SK-N-SH (cell line): ENCODE data around the gene CD2. TPM values are rescaled to one million over a fixed set of nuclear protein-coding genes. Genes with fewer than 3 reads are reported as not detected.

Source experiments
- CTCF ChIA-PET: fragments of 300-600, 350-600 bp; formaldehyde crosslinking; extraction: SDS; loops from one replicate; lab custom pipeline; 2021; lab: Yijun Ruan, JAX
- POLR2A ChIA-PET: fragments of 350-600 bp; sonication (Branson Sonifier 250); formaldehyde crosslinking; extraction: SDS; loops from one replicate; lab custom pipeline; 2020; ENCODE audit warnings: antibody characterized with exemption, inconsistent platforms; lab: Yijun Ruan, JAX
- DNase-seq: peaks from one replicate; pipeline ENCODE4 v3.0.0; 2012
- H2AFZ ChIP-seq: fragments of 200-600 bp; sonication (generic); 2 replicates; pipeline ENCODE4 v1.8.1; 2016; ENCODE audit warnings: antibody characterized with exemption, mild to moderate bottlenecking, low read depth
- H3F3A ChIP-seq: fragments of 200-600 bp; sonication (generic); replicated peaks from 2 replicates; pipeline ENCODE3; 2016; ENCODE audit warnings: antibody characterized with exemption, mild to moderate bottlenecking; ENCODE audit not compliant: insufficient read depth
- H3K27ac ChIP-seq, 2 experiments: fragments of 200-500 bp in 1 of 2; fragments of 200-600 bp in 1 of 2; sonication (Bioruptor generic) in 1 of 2; sonication (generic), shearing (Covaris generic) in 1 of 2; 2 replicates each; pipeline versions ENCODE4 v1.5.1 to v1.6.1; 2014 to 2016; ENCODE audit warnings: low read depth in 2 of 2, inconsistent platforms in 1 of 2, low read length in 1 of 2, mild to moderate bottlenecking in 1 of 2, mixed read lengths in 1 of 2
- H3K27me3 ChIP-seq: fragments of 200-600 bp; sonication (generic), shearing (Covaris generic); 2 replicates; pipeline ENCODE4 v1.6.1; 2016; ENCODE audit warnings: mixed run types; ENCODE audit not compliant: insufficient read depth
- H3K36me3 ChIP-seq, 2 experiments: fragments of 200-500 bp in 1 of 2; fragments of 200-600 bp in 1 of 2; sonication (Bioruptor generic) in 1 of 2; sonication (generic) in 1 of 2; replicated peaks in 1 of 2; 2 replicates each; pipeline versions ENCODE3 to v1.5.1; 2014 to 2016; ENCODE audit warnings: low read length in 1 of 2, mild to moderate bottlenecking in 1 of 2; ENCODE audit not compliant: insufficient read depth in 2 of 2, control insufficient read depth in 1 of 2
- H3K4me1 ChIP-seq, 2 experiments: fragments of 200-500 bp in 1 of 2; fragments of 200-600 bp in 1 of 2; sonication (Bioruptor generic) in 1 of 2; sonication (generic), shearing (Covaris generic) in 1 of 2; 2 replicates each; pipeline versions ENCODE4 v1.5.1 to v1.6.1; 2014 to 2016; ENCODE audit warnings: low read depth in 1 of 2, low read length in 1 of 2, mixed run types in 1 of 2; ENCODE audit not compliant: insufficient read depth in 2 of 2, control insufficient read depth in 1 of 2
- H3K4me2 ChIP-seq: fragments of 200-600 bp; sonication (generic), shearing (Covaris generic); 2 replicates; pipeline ENCODE4 v1.6.1; 2017; ENCODE audit warnings: mixed run types
- H3K4me3 ChIP-seq, 2 experiments: fragments of 200-500 bp in 1 of 2; fragments of 200-600 bp in 1 of 2; sonication (Bioruptor generic) in 1 of 2; sonication (generic), shearing (Covaris generic) in 1 of 2; 2 replicates each; pipeline versions ENCODE4 v1.5.1 to v1.8.1; 2014 to 2016; ENCODE audit warnings: low read depth in 2 of 2, inconsistent platforms in 1 of 2, low read length in 1 of 2, mild to moderate bottlenecking in 1 of 2, mixed read lengths in 1 of 2, moderate library complexity in 1 of 2
- H3K79me2 ChIP-seq: fragments of 200-600 bp; sonication (generic); 2 replicates; pipeline ENCODE4 v1.8.1; 2017; ENCODE audit warnings: mild to moderate bottlenecking; ENCODE audit not compliant: insufficient read depth
- H3K9ac ChIP-seq: fragments of 200-600 bp; sonication (generic); 2 replicates; pipeline ENCODE4 v1.6.1; 2017; ENCODE audit warnings: mixed run types
- H3K9me2 ChIP-seq: fragments of 200-600 bp; sonication (generic); 2 replicates; pipeline ENCODE4 v1.6.1; 2017; ENCODE audit warnings: mixed run types
- H3K9me3 ChIP-seq: fragments of 200-600 bp; sonication (generic); 2 replicates; pipeline ENCODE4 v1.6.1; 2017; ENCODE audit warnings: mixed run types, mild to moderate bottlenecking, moderate library complexity
- H4K20me1 ChIP-seq: fragments of 200-600 bp; sonication (generic); 2 replicates; pipeline ENCODE4 v1.6.1; 2017; ENCODE audit warnings: mild to moderate bottlenecking, mixed run types; ENCODE audit not compliant: insufficient read depth
- CHD2 ChIP-seq: fragments of 150-350 bp; IDR thresholded peaks from 2 replicates; pipeline ENCODE4 v1.6.1; 2018; ENCODE audit warnings: low read length; ENCODE audit not compliant: partially characterized antibody
- ELF1 ChIP-seq: IDR thresholded peaks from 2 replicates; pipeline ENCODE4 v1.4.0; 2012
- EP300 ChIP-seq, 2 experiments: IDR thresholded peaks; 2 replicates each; pipeline versions ENCODE4 v1.4.0 to v1.6.1; 2012; ENCODE audit warnings: borderline replicate concordance in 1 of 2, low read depth in 1 of 2, low read length in 1 of 2
- EZH2phosphoT487 ChIP-seq: fragments of 200-600 bp; sonication (generic); IDR thresholded peaks from 2 replicates; pipeline ENCODE4 v1.6.1; 2017; ENCODE audit warnings: low read depth, mixed run types, mild to moderate bottlenecking, antibody characterized with exemption, moderate library complexity, borderline replicate concordance
- FOSL2 ChIP-seq: IDR thresholded peaks from 2 replicates; pipeline ENCODE4 v1.4.0; 2012; ENCODE audit warnings: low read depth, mild to moderate bottlenecking, moderate library complexity, borderline replicate concordance
- FOXJ3 ChIP-seq: sonication (generic); formaldehyde crosslinking; IDR thresholded peaks from 2 replicates; pipeline ENCODE4 v1.5.1; 2020; ENCODE audit warnings: mild to moderate bottlenecking, missing genetic modification reagents
- FOXM1 ChIP-seq: IDR thresholded peaks from 2 replicates; pipeline ENCODE4 v1.4.0; 2012; ENCODE audit warnings: low read depth, mild to moderate bottlenecking
- GATA2 ChIP-seq: sonication (generic); formaldehyde crosslinking; IDR thresholded peaks from 2 replicates; pipeline ENCODE4 v1.5.0; 2020; ENCODE audit warnings: mild to moderate bottlenecking, missing genetic modification reagents
- MEF2A ChIP-seq: IDR thresholded peaks from 2 replicates; pipeline ENCODE4 v1.4.0; 2012; ENCODE audit warnings: low read depth, borderline replicate concordance
- NFIC ChIP-seq: IDR thresholded peaks from 2 replicates; pipeline ENCODE4 v1.4.0; 2012; ENCODE audit warnings: borderline replicate concordance
- NRF1 ChIP-seq: IDR thresholded peaks from 2 replicates; pipeline ENCODE4 v1.6.1; 2012; ENCODE audit warnings: low read depth, mild to moderate bottlenecking, low read length
- PBX3 ChIP-seq: IDR thresholded peaks from 2 replicates; pipeline ENCODE4; 2012
- RAD21 ChIP-seq: IDR thresholded peaks from 2 replicates; pipeline ENCODE4 v1.6.1; 2012; ENCODE audit warnings: mild to moderate bottlenecking, low read length
- RCOR1 ChIP-seq: fragments of 150-350 bp; IDR thresholded peaks from 2 replicates; pipeline ENCODE4 v1.6.1; 2017; ENCODE audit warnings: antibody characterized with exemption, low read length
- RFX5 ChIP-seq: IDR thresholded peaks from 2 replicates; pipeline ENCODE4 v1.6.1; 2012; ENCODE audit warnings: mild to moderate bottlenecking, improper control_type of control experiment, low read length
- RXRA ChIP-seq: IDR thresholded peaks from 2 replicates; pipeline ENCODE4 v1.4.0; 2012; ENCODE audit warnings: low read depth, mild to moderate bottlenecking, borderline replicate concordance
- SIN3A ChIP-seq: IDR thresholded peaks from 2 replicates; pipeline ENCODE4 v1.6.1; 2012; ENCODE audit warnings: low read depth, mild to moderate bottlenecking, low read length, moderate library complexity, borderline replicate concordance
- SMC3 ChIP-seq: IDR thresholded peaks from 2 replicates; pipeline ENCODE4 v1.6.1; 2012; ENCODE audit warnings: low read depth, low read length, improper control_type of control experiment
- TAF1 ChIP-seq: IDR thresholded peaks from 2 replicates; pipeline ENCODE4 v1.6.1; 2012; ENCODE audit warnings: low read depth, mild to moderate bottlenecking, low read length, moderate library complexity, borderline replicate concordance
- TCF12 ChIP-seq: IDR thresholded peaks from 2 replicates; pipeline ENCODE4 v1.4.0; 2012
- WGBS: methylation state at CpG from one replicate; pipeline ENCODE4 v1.1.6; 2017; ENCODE audit warnings: low lambda C conversion rate; 5-methylcytosine and 5-hydroxymethylcytosine counted together
- polyA plus RNA-seq, 3 experiments: library from polyadenylated mRNA; depleted of rRNA; stranded (reverse); fragments of >200 nt; gene quantifications; 2 replicates each; pipeline ENCODE4 v1.2.3, GENCODE V29; 2012
- TF ChIP-seq, protein P1 (sequence below): fragments of 150-350 bp; IDR thresholded peaks from 2 replicates; pipeline ENCODE4 v1.6.1; 2016; ENCODE audit warnings: mild to moderate bottlenecking, low read depth, low read length
- TF ChIP-seq, protein P2 (sequence below): IDR thresholded peaks from 2 replicates; pipeline ENCODE4 v1.4.0; 2012; ENCODE audit warnings: low read depth, borderline replicate concordance
- TF ChIP-seq, protein P3 (sequence below): IDR thresholded peaks from 2 replicates; pipeline ENCODE4 v1.4.0; 2012; ENCODE audit warnings: low read depth, borderline replicate concordance

Gene CD2
- polyA plus RNA-seq, 1 of the 3 experiments (the other 2 are of a cell fraction): not detected

GRCh38 chr1:116743535-116743934, 10.7 kb upstream of the CD2 start:
- CTCF ChIA-PET: no interaction called here
- H3K27me3 ChIP-seq: no peaks in the 10 kb centered on the region
- no peaks in the 10 kb centered on the region for H3K9me2 ChIP-seq
- TF ChIP-seq RAD21 (no peak), GATA2 (no peak), RFX5 (no peak), FOXM1 (no peak), TAF1 (no peak), FOXJ3 (CRISPR knock-in tag) (no peak), EZH2phosphoT487 (no peak), SMC3 (no peak)
- TF ChIP-seq, protein P1, sequence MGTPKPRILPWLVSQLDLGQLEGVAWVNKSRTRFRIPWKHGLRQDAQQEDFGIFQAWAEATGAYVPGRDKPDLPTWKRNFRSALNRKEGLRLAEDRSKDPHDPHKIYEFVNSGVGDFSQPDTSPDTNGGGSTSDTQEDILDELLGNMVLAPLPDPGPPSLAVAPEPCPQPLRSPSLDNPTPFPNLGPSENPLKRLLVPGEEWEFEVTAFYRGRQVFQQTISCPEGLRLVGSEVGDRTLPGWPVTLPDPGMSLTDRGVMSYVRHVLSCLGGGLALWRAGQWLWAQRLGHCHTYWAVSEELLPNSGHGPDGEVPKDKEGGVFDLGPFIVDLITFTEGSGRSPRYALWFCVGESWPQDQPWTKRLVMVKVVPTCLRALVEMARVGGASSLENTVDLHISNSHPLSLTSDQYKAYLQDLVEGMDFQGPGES: no peak
- TF ChIP-seq, protein P2, sequence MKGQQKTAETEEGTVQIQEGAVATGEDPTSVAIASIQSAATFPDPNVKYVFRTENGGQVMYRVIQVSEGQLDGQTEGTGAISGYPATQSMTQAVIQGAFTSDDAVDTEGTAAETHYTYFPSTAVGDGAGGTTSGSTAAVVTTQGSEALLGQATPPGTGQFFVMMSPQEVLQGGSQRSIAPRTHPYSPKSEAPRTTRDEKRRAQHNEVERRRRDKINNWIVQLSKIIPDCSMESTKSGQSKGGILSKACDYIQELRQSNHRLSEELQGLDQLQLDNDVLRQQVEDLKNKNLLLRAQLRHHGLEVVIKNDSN: no peak
- TF ChIP-seq, protein P3, sequence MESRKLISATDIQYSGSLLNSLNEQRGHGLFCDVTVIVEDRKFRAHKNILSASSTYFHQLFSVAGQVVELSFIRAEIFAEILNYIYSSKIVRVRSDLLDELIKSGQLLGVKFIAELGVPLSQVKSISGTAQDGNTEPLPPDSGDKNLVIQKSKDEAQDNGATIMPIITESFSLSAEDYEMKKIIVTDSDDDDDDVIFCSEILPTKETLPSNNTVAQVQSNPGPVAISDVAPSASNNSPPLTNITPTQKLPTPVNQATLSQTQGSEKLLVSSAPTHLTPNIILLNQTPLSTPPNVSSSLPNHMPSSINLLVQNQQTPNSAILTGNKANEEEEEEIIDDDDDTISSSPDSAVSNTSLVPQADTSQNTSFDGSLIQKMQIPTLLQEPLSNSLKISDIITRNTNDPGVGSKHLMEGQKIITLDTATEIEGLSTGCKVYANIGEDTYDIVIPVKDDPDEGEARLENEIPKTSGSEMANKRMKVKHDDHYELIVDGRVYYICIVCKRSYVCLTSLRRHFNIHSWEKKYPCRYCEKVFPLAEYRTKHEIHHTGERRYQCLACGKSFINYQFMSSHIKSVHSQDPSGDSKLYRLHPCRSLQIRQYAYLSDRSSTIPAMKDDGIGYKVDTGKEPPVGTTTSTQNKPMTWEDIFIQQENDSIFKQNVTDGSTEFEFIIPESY: no peak
- TF ChIP-seq, all 33 proteins: peak for 0
- no peak overlapping the region for H3K27ac ChIP-seq
- H3K79me2 ChIP-seq: no peaks in the 10 kb centered on the region
- no peaks in the 10 kb centered on the region for H3K36me3 ChIP-seq
- POLR2A ChIA-PET: no interaction called here
- no peak overlapping the region for H3K4me3 ChIP-seq
- no peaks in the 10 kb centered on the region for H3F3A ChIP-seq
- DNase-seq: no peak
- H3K9me3 ChIP-seq: peaks cover 6% of the 10 kb centered on the region; the same call in 1 of the 2 replicates
- no peak overlapping the region for H3K4me2 ChIP-seq
- H2AFZ ChIP-seq: no peak overlapping the region
- H3K4me1 ChIP-seq: no peaks in the 10 kb centered on the region
- no peak overlapping the region for H3K9ac ChIP-seq
- 31% methylated on average over 4 of the region's 4 CpGs for WGBS
- H4K20me1 ChIP-seq: no peaks in the 10 kb centered on the region

DNA sequence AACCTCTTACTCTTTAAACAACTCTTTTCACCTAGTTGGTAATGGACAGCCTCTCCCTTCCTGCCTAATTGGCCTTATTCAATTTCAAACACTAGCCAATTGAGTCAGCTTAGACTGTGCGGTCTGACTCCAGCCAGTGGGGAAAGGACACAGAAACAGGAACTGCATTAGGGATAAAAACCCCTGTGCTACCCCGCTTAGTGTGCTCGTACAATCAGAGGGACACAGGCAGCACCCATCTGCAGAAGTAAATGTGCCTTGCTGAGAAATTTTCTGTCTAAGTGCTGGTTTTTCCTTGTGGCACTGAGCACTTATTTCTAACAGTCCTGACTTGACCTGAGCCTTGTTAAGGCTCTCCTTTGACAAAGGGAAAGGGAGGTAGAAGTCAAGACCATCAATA, 6.0 kb upstream of the CD2 start:
- Histone ChIP-seq H3K79me2 (no peaks in the 10 kb centered on the region), H3K36me3 (no peaks in the 10 kb centered on the region), H3K9me2 (no peaks in the 10 kb centered on the region), H4K20me1 (no peaks in the 10 kb centered on the region), H3K27me3 (no peaks in the 10 kb centered on the region), H3K27ac (no peak overlapping the region), H3K4me3 (no peak overlapping the region), H3K9ac (no peak overlapping the region), H3F3A (no peaks in the 10 kb centered on the region), H3K4me2 (no peak overlapping the region), H3K4me1 (no peaks in the 10 kb centered on the region), H3K9me3 (peaks cover 5% of the 10 kb centered on the region; the same call in 1 of the 2 replicates), H2AFZ (no peak overlapping the region)
- no peak for DNase-seq
- POLR2A ChIA-PET: no interaction called here
- CTCF ChIA-PET: interaction anchor here (1.4 kb wide), 1 partner anchor 173 kb away, joined by 4 read pairs; no protein-coding TSS in a partner anchor
- WGBS: 34% methylated on average over 3 of the region's 3 CpGs
- TF ChIP-seq EP300 (IDR thresholded peaks at IDR 0.05; ENCODE audit: borderline replicate concordance in 1 of 2, low read depth in 1 of 2, low read length in 1 of 2): no peak
- no peak for TF ChIP-seq ELF1
- no peak for TF ChIP-seq MEF2A
- no peak for TF ChIP-seq NFIC
- no peak for TF ChIP-seq RXRA
- no peak for TF ChIP-seq NRF1
- no peak for TF ChIP-seq TCF12
- TF ChIP-seq, protein P2: no peak
- TF ChIP-seq FOXJ3 (CRISPR knock-in tag): no peak
- TF ChIP-seq PBX3: no peak
- no peak for TF ChIP-seq SIN3A
- TF ChIP-seq FOSL2: no peak
- TF ChIP-seq RCOR1: no peak
- no peak for TF ChIP-seq CHD2
